Neural progenitor cell (in vitro differentiated cells): ENCODE data around the gene C1orf50. TPM values are rescaled to one million over a fixed set of nuclear protein-coding genes. Genes with fewer than 3 reads are reported as not detected.

ENCODE experiments used
- DNase-seq: peaks from one replicate; pipeline ENCODE4 v3.0.0-alpha.2; 2016; ENCODE audit warnings: low spot score
- H2AFZ ChIP-seq: fragments of 200-600 bp; sonication (generic); replicated peaks from 2 replicates; pipeline ENCODE4 v1.6.1; 2016; ENCODE audit warnings: antibody characterized with exemption
- H3F3A ChIP-seq: fragments of 200-600 bp; sonication (generic); 2 replicates; pipeline ENCODE4 v1.6.1; 2016; ENCODE audit warnings: antibody characterized with exemption, low read depth
- H3K27ac ChIP-seq: fragments of 200-600 bp; sonication (generic); 2 replicates; pipeline ENCODE4 v1.5.1; 2016; ENCODE audit warnings: mild to moderate bottlenecking
- H3K27me3 ChIP-seq: fragments of 200-600 bp; sonication (generic); 2 replicates; pipeline ENCODE4 v1.6.1; 2016; ENCODE audit warnings: mild to moderate bottlenecking, moderate library complexity
- H3K36me3 ChIP-seq: fragments of 200-600 bp; sonication (generic); 2 replicates; pipeline ENCODE4 v1.5.1; 2016
- H3K4me1 ChIP-seq: fragments of 200-600 bp; sonication (generic); 2 replicates; pipeline ENCODE4 v1.6.1; 2016; ENCODE audit warnings: mixed run types
- H3K4me2 ChIP-seq: fragments of 200-600 bp; sonication (generic); 2 replicates; pipeline ENCODE4 v1.6.1; 2016
- H3K4me3 ChIP-seq: fragments of 200-600 bp; sonication (generic); 2 replicates; pipeline ENCODE4 v1.5.1; 2016
- H3K79me2 ChIP-seq: fragments of 200-600 bp; sonication (generic); 2 replicates; pipeline ENCODE4 v1.6.1; 2016; ENCODE audit warnings: low read depth
- H3K9ac ChIP-seq: fragments of 200-600 bp; sonication (generic); 2 replicates; pipeline ENCODE4 v1.6.1; 2016
- H3K9me3 ChIP-seq: fragments of 200-600 bp; sonication (generic); 2 replicates; pipeline ENCODE4 v1.5.1; 2016; ENCODE audit warnings: low read depth
- H4K20me1 ChIP-seq: fragments of 200-600 bp; sonication (generic); 2 replicates; pipeline ENCODE4 v1.6.1; 2016; ENCODE audit warnings: low read depth
- H3K27ac Mint-ChIP-seq: 3 replicates; pipeline ENCODE4 v1.8.0; 2021; ENCODE audit warnings: mixed read lengths
- H3K27me3 Mint-ChIP-seq: 2 replicates; pipeline ENCODE4 v1.8.0; 2022; ENCODE audit warnings: low read depth, mild to moderate bottlenecking, inconsistent platforms, moderate library complexity, mixed read lengths; ENCODE audit not compliant: insufficient read depth
- H3K36me3 Mint-ChIP-seq: 3 replicates; pipeline ENCODE4 v1.8.0; 2021; ENCODE audit warnings: mixed read lengths
- H3K4me1 Mint-ChIP-seq: 3 replicates; pipeline ENCODE4 v1.8.0; 2021; ENCODE audit warnings: mixed read lengths
- H3K4me3 Mint-ChIP-seq: 3 replicates; pipeline ENCODE4 v1.8.0; 2021; ENCODE audit warnings: mild to moderate bottlenecking, moderate library complexity, mixed read lengths
- H3K9me3 Mint-ChIP-seq: 3 replicates; pipeline ENCODE4 v1.8.0; 2020; ENCODE audit warnings: mixed read lengths
- EZH2 ChIP-seq: fragments of 200-600 bp; sonication (generic); IDR thresholded peaks from 2 replicates; pipeline ENCODE4 v1.6.1; 2017; ENCODE audit warnings: antibody characterized with exemption, mild to moderate bottlenecking, moderate library complexity
- EZH2phosphoT487 ChIP-seq: fragments of 200-600 bp; sonication (generic); IDR thresholded peaks from 2 replicates; pipeline ENCODE4 v1.6.1; 2017; ENCODE audit warnings: antibody characterized with exemption
- total RNA-seq: library from RNA; depleted of rRNA; stranded (reverse); fragments of >200 nt; gene quantifications from 2 replicates; pipeline ENCODE4 v1.2.3, GENCODE V29; 2015; ENCODE audit warnings: low replicate concordance
- TF ChIP-seq, protein P1 (sequence below): fragments of 200-600 bp; sonication (generic); IDR thresholded peaks from 2 replicates; pipeline ENCODE4 v1.5.1; 2017; ENCODE audit warnings: antibody characterized with exemption, mild to moderate bottlenecking

C1orf50 gene
- total RNA-seq, 1 donor from 2014 or later = 19.0 TPM

DNA sequence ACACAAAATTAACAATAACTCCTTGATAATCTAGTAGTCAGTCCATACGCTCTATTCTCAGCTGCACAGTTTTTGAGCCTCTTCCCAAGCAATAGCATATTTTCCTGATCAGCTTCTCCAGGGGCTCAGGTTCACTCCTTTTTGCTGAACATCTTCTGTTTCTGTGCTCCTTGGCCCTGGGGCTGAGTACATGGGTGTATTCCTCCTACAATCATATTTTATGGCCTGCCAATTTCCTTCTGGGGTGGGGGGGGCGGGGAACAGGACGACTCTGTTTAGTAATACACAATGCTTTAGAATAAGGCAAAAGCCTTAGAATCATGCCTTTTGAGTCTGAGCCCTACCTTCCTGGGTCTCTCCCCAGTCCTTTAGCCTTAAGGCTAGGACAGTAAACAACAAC, 35.5 kb upstream of the C1orf50 start:
- no peak overlapping the region for H3K27ac Mint-ChIP-seq
- no peaks in the 10 kb centered on the region for H3K9me3 Mint-ChIP-seq
- no peaks in the 10 kb centered on the region for H3K79me2 ChIP-seq
- no peak overlapping the region for H3K4me3 Mint-ChIP-seq
- no peaks in the 10 kb centered on the region for H3K4me1 ChIP-seq
- H3K9me3 ChIP-seq = no peaks in the 10 kb centered on the region
- DNase-seq = no peak
- H2AFZ ChIP-seq = no peak overlapping the region
- H4K20me1 ChIP-seq = no peaks in the 10 kb centered on the region
- no peak overlapping the region for H3K4me2 ChIP-seq
- no peak overlapping the region for H3K27ac ChIP-seq
- peaks cover 5% of the 10 kb centered on the region for H3K4me1 Mint-ChIP-seq
- no peak for TF ChIP-seq EZH2phosphoT487
- TF ChIP-seq, protein P1, sequence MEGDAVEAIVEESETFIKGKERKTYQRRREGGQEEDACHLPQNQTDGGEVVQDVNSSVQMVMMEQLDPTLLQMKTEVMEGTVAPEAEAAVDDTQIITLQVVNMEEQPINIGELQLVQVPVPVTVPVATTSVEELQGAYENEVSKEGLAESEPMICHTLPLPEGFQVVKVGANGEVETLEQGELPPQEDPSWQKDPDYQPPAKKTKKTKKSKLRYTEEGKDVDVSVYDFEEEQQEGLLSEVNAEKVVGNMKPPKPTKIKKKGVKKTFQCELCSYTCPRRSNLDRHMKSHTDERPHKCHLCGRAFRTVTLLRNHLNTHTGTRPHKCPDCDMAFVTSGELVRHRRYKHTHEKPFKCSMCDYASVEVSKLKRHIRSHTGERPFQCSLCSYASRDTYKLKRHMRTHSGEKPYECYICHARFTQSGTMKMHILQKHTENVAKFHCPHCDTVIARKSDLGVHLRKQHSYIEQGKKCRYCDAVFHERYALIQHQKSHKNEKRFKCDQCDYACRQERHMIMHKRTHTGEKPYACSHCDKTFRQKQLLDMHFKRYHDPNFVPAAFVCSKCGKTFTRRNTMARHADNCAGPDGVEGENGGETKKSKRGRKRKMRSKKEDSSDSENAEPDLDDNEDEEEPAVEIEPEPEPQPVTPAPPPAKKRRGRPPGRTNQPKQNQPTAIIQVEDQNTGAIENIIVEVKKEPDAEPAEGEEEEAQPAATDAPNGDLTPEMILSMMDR = no peak
- TF ChIP-seq EZH2 = no peak
- peaks cover 3% of the 10 kb centered on the region for H3K27me3 Mint-ChIP-seq
- H3K36me3 ChIP-seq = no peaks in the 10 kb centered on the region
- H3K36me3 Mint-ChIP-seq = no peaks in the 10 kb centered on the region
- H3K27me3 ChIP-seq = no peaks in the 10 kb centered on the region
- no peak overlapping the region for H3K9ac ChIP-seq
- no peaks in the 10 kb centered on the region for H3F3A ChIP-seq
- no peak overlapping the region for H3K4me3 ChIP-seq

DNA sequence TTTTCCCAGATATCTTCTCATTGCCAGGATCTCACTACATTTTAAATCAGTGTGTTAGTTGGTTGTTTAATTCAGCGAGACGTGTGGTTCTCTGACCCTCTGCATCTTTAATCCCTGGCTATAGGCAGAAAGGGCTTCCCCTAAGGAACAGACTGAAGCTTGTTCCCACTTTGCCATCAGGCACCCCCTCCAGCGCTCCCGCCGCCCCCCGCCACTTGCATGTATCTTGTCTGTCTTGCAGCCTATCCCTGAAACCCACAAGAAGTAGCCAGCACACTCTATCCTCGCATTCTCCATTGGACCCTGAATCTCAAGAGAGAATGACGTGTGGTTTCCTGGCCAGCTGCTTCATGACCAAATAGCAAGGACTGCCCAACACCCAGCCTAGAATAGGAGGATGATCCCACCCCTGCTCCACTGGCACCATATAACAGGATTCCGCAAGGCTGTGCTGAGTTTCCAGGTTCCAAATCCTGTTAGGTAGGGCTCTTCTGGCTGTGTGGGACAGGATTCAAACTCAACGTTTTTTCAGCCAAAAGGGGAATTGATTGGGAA, 34.8 kb upstream of the C1orf50 start:
- Histone ChIP-seq H3K9me3 (no peaks in the 10 kb centered on the region), H3K27ac (no peak overlapping the region), H3K4me1 (no peaks in the 10 kb centered on the region), H3K79me2 (no peaks in the 10 kb centered on the region), H4K20me1 (no peaks in the 10 kb centered on the region), H3K36me3 (no peaks in the 10 kb centered on the region), H3K9ac (no peak overlapping the region), H2AFZ (no peak overlapping the region), H3K4me2 (no peak overlapping the region), H3F3A (no peaks in the 10 kb centered on the region), H3K4me3 (no peak overlapping the region), H3K27me3 (no peaks in the 10 kb centered on the region)
- Mint-ChIP-seq H3K4me1 (peaks cover 5% of the 10 kb centered on the region), H3K4me3 (no peak overlapping the region), H3K9me3 (peaks cover 1% of the 10 kb centered on the region), H3K27ac (no peak overlapping the region), H3K27me3 (peaks cover 3% of the 10 kb centered on the region), H3K36me3 (no peaks in the 10 kb centered on the region)
- TF ChIP-seq, protein P1 = no peak
- TF ChIP-seq EZH2phosphoT487 (no peak), EZH2 (no peak)
- DNase-seq = no peak

DNA sequence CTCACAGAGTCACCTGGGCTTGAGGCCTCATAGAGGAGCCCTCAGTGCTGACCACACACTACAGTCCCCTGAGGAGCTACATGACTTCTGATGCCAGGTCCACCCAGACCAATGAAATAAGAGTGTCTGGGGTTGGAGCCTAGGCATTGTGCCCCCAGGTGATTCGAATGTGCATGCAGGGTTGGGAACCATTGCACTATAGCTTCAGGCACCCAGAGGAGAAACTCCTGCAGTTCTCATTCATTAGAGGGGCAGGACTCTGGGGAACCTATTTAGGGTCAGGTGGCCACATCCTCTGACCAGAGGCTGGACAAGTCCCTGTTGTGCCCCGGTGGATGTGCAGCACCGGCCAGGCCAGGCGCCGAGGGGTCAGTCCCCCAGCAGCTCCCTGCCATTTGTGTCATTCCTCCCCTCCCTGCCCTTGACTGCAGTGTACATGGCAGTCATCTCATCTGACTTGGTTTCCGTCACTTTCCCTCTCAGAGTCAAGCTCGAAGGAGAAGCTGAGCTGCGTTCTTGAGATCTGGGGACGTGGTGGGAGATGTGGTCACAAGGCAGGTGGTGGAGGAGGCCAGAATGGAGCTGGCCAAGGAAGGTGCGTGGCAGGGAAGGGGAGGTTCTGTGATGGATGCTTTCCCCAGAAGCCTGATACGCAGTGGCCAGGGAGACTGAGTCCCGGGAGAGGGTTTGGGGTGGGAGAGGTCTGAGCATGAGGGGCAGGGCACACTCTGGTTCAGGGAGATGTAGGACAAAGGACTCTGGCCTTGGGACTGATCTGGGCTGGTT, 33.4 kb upstream of the C1orf50 start:
- Mint-ChIP-seq H3K27me3 (peaks cover 3% of the 10 kb centered on the region), H3K4me1 (peaks cover 5% of the 10 kb centered on the region), H3K4me3 (no peak overlapping the region), H3K9me3 (peaks cover 3% of the 10 kb centered on the region), H3K27ac (no peak overlapping the region), H3K36me3 (no peaks in the 10 kb centered on the region)
- Histone ChIP-seq H3K36me3 (no peaks in the 10 kb centered on the region), H3K27ac (no peak overlapping the region), H2AFZ (no peak overlapping the region), H3K4me1 (no peaks in the 10 kb centered on the region), H3K27me3 (no peaks in the 10 kb centered on the region), H3K9me3 (no peaks in the 10 kb centered on the region), H3K4me3 (no peak overlapping the region), H3K9ac (no peak overlapping the region), H3K4me2 (no peak overlapping the region), H3K79me2 (no peaks in the 10 kb centered on the region), H4K20me1 (no peaks in the 10 kb centered on the region), H3F3A (no peaks in the 10 kb centered on the region)
- TF ChIP-seq, protein P1 = no peak
- no peak for TF ChIP-seq EZH2phosphoT487
- no peak for TF ChIP-seq EZH2
- no peak for DNase-seq
